CD1c-positive myeloid dendritic cell (primary cell): ENCODE measurements around the gene MPC2.
"Not testable (repeated sequence)": the region's sequence is repeated elsewhere in the genome, so short reads cannot be mapped to it uniquely, and the experiment has no call there.

Experiments
- DNase-seq: peaks from one replicate; pipeline ENCODE4 v3.0.0-alpha.2; 2016; ENCODE audit errors: extremely low spot score

Gene MPC2

DNA sequence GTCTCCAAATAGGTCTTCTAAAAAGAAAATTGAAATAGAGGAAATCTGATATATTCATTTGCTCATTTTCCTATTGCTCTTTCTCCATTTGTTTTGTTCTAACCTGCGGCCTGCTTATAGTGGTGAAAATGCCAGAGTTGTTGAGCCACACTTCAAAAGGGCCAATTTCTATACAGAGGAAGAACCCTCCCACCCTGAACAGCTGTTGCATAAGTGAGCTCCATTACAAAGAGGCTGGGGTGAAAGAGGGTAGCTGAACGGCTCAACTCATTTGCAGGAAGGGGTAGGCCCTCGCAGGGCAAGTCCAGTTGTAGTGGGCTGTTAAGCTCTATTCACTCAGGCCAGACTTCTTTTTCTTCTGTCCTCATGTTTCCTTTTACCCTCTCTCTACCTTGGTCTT is 31.7 kb downstream of the MPC2 start:
- no peak for DNase-seq

DNA sequence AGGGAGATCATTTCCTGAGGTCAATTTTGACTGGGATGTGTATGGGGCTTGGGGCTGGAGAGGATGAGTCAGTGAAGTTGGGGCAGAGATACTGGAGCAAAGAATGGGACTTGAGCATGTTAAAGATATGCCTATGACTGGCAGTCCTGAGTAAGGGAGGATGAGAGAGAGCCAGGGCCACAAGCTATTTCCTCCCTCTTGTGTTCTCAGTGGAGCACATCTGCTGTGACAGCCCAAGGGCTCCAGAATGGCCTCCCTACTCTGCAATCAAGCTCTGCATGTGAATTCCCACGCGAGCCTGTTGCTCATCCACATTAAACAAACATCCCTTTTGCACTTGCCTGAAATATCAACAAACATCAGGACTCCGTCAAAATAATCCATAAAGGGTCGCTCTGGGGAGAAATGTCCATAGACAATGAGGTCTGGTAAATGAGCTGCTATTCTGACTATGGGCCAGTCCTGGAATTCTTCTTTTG is 32.2 kb downstream of the MPC2 start:
- no peak for DNase-seq

DNA sequence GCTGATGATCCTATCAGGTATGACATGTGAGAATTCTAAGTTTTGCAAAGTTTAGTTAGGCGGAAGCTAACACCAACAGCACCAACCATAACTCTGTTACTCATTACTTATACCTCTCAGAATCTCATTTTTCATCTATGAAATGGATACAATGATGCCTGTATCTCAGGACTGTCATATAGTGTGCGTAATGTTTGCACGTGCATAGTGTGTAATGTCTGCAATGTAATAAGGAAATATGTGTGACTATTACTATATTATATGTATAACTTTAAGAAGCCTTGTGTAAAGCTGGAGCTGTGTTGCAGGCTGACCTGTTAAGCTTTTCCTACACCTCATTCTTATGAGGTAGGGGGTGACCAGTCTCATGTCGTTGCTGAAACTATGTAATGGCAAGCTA is 36.0 kb downstream of the MPC2 start:
- no peak for DNase-seq

DNA sequence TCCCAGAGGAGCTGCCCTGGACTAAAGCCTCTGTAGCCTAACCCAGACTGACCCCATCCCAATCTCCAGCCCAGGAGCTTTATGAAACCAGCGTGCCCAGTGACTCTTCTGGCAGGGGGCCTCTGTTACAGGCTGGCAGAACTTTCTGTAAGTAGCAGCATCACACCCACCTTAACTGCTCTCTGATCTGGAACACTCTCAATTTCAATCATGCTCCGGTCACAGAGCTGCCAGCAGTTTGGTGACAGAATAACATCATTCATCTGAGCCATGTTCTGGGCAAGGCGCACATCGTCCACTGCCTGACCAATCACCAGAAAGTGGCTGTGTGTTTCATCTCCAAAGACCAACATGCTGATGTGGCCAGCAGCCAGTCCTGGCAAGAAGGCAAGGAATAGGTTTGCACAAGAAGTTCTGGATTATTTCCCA is 37.6 kb downstream of the MPC2 start:
- no peak for DNase-seq

DNA sequence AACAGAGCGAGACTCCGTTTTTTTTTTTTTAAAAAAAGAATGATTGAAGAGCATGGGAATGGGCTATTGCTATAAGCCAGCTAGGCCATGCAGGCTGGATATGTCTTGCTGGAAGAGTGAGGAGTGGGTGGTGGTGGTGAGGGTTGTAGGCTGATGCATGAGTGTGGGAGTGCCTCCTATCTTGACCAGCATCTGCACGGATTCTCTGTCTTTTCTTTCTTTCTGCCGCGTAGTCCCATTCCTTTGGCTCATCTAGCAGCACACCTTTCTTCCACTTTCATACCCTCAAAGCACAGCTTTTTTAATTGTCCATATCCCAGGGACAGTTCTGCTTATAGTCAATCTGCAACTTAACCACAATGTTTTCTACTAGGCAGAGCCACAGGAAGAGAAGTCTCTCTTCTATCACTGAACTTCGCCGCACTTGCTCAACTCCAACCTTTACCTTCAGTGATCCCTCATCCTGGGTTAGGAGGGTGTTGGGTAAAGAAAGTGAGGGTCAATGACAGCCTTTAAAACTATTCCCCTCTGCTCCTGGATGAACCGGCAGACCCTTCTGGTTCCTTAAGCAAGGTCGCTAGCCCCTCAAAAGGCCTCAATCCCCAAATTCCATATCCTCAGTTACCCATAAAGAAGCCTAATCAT is 38.2 kb downstream of the MPC2 start:
- no peak for DNase-seq

DNA sequence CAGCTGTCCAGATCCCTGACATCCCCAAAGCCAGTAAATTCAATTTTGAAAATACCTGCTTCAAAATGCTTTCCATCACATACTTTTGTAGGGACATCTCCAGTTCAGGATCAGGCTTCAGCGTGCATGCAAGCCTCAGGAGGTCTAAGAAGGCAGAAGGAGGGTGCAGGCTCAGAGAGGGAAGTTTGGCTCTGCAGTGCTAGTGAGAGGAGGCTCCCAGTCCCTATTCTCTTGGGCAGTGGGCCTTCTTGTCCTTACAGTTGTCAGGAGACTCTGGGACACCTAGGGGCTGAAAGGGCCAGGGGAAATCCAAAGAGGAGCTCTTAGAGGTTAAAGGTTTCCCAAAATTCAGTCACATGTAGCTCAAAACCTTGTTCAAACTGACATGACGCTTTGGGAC is 43.1 kb downstream of the MPC2 start:
- DNase-seq: no peak

DNA sequence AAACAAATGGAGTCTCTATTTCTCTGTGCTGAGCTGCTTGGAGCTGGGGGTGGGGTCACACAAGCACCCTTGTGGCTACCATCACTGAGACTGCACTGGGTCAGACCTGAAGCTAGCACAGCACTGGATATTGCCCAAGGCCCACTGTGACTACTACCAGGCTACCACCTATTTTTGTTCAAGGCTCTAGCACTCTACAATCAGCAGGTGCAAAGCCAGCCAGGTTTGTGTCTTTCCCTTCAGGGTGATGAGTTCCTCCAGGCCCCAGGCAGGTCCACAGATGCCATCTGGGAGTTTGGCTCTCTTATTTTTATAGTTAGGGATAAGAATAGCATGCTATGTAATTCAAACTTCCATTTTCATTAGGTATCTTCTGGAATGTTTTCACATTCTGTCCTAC is 46.5 kb downstream of the MPC2 start:
- DNase-seq: no peak

DNA sequence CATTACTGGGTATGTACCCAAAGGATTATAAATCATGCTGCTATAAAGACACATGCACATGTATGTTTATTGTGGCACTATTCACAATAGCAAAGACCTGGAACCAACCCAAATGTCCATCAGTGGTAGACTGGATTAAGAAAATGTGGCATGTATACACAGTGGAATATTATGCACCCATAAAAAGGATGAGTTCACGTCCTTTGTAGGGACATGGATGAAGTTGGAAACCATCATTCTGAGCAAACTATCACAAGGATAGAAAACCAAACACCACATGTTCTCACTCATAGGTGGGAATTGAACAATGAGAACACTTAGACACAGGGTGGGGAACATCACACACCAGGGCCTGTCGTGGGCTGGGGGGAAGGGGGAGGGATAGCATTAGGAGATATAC is 49.7 kb downstream of the MPC2 start:
- DNase-seq: not testable (repeated sequence)

DNA sequence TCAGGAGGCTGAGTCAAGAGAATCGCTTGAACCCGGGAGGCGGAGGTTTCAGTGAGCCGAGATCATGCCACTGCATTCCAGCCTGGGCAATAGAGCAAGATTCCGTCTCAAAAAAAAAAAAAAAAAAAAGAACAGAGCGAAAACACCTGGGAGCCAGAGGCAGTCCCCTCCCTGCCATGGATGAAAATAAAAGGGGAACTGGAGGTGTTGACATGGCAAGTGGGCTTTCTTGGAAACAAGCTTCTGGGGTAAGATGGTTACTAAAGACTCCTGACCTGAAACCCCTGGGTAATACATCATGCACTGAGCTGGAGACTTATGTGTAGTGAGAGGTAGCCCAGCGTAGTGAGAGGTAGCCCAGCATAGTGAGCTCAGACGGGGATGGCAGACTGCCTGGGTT is 54.5 kb downstream of the MPC2 start:
- no peak for DNase-seq

DNA sequence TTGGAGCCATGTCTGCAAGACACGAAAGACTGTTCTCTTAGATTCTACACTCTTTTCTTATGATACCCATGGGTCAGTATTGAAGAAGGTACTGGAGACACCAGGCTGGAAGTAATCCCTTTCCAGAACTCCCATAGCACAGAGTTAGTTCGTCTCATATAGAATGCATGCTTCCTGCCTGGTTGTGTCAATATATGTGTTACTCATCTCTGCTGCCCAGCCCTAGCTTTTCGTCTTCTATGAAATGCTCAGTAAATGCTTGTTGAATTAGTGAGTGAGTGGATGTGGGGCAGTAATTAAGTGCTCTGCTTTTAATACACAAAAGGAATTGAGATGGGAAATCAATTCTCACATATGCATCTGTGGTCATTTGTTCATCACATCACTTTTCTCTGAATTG is 55.1 kb downstream of the MPC2 start:
- DNase-seq: no peak

DNA sequence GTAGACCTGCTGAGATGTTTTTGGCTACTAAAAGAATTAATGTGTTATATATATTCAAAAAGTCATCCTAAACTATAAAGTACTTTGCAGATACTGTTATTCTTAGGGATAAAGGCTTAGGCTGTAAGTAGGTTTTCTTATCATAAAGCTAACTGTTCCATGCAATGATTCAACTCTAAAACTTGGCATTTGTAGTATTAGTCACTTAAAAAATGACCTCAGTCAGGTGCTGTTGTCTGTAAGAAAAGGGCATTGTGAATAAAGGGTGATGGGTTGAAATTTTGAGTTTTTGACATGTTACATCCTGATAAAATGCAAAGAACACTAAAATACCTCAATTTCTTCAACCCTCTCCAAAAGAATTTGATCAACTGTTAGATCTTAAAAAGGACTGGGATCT is 55.8 kb downstream of the MPC2 start:
- no peak for DNase-seq

DNA sequence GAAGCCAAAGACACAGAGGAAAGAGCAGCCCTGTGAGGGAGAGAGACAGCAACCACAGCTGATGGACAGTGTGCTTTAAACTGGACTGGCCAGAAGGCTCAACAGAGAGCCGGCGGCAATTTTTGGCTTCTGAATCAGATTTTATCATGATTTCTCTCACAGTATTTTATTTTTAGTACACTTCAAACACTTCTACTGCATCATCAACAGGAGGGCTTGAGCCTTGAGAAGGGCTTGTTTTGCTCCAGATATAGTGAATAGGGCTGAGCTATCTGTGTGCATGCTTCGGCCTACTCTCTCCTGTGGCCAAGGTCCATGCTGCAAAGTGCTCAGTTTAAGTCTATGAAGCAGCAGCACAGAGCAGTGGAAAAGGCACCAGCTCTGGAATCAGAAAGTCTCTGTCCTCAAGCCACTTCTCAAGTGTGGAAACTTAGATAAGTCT is 56.3 kb downstream of the MPC2 start:
- no peak for DNase-seq

DNA sequence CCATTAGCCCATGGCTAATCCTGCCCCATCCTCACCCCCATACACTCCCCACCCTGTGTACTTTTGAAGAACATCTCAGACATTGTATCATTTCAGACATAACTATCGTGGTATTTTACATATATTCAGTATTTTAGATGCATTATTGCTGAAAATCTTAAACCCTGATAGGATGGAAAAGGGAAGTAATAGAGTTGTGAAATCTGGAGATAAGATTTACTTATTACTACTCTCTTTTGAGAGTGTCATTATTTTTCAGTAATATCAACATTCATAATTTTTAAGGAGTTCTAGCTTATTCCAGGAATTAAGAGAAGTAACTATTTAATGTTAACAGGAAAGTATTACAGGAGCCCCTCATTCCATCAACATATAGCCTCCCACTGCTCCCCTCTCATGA is 57.4 kb downstream of the MPC2 start:
- no peak for DNase-seq

DNA sequence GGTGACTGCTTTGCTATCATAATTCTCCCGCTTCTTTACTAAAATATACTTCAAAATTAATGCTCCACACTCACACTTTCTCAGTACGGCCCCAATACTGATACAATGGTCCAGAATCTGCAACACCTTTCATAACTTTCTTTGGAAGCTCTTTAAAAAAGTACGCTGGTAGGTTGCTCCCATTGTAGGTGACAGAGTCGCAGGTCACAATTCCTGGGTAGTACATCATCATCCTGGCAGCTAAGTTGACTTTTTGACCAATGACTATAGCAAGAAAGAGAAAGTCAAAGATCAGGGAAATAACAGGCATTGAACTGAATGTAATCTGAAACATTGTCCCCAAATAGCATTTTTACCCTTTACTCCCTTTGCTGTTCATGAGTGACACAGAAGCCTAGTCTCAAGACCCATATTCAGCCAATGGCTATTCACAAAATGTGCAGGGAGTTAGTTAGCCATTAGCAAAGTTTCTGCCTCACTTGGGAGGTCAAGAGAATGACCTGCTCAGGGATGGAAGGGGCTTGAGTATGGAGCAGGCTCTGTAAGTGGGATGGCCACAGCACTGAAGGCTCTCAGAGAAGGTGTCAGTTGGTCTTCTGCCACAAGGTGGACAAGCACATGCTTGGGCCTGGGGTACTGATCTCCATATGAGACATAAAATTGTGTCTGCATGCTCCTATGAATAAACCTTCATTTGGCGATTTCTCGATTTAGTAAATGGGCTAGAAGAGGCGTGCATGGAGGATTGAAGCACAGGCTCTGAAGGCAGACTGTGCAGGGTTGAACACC is 58.3 kb downstream of the MPC2 start:
- no peak for DNase-seq

DNA sequence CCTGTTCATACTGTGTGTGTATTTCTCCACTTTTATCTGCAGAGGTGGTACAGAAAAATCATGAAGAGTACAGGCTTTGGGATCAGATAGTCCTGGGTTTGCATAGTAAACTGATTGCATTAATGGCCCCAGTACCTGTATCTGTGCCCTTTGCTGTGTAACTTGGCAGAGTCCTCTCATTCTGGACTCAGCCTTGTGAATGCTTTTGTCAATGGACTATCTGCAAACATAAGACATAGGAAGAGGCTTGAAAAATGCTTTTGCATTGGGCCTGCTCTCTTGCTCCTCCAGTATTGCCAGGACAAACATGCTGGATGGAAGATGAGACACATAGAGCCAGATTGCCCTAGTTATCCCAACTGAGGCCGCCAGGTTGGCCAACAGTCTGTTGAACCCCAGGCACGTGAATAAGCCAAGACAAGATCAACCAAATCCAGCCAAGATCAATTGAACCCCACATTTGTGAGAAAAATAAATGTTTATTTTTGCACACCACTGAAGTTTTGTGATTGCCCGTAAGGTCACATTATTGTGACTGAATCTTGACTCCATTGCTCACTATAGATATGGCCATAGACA is 60.2 kb downstream of the MPC2 start:
- no peak for DNase-seq

DNA sequence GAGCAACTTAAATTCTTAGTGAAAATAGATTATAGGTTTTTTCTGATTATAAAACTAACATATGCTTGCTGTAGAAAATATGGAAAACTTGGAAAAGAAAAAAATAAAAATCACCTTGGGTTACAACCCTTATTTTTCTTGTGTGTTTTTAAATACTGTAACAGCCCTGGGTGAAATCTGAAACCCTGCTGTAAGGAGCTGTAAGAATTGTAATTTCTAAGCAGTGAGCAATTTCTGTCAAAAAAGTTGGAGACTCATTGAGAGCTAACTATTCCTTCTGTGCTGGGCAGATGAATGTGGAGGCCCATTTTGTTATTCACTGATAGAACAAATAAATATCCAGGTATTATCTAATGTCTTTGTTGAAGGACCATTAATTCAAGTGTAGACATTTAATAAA is 65.5 kb downstream of the MPC2 start:
- no peak for DNase-seq

DNA sequence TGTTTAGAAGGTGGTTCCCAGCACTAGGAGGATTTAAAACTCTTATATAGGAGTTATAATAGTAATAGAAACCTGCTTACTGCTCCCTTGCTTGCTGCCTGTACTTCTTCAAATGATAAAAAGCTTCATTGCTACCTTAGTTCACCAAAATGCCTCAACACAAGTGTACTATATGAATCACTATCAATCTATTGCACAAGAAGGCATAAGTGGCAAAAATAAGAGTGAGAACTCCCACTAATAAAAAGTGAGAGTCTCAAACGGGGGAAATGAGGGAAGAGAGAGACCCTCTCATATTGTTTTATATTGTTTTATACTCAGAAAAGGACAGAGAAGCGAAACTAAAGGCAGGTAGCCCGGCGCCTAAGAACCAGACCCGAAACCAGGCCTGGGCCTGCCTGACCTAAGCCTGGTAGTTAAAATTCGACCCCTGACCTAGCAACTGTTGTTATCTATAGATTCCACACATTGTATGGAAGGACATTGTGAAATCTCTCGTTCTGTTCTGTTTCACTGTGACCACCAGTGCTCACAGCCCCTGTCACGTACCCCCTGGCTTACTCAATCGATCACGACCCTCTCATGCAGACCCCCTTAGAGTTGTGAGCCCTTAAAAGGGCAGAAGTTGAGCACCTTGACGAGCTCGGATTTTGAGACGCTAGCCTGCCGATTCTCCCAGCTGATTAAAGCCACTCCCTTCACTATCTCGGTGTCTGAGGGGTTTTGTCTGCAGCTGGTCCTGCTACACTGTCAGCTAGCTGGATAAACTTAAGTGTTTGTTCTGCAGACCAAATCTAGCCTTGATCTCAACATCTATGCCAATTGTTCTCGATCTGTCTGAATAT is 67.5 kb downstream of the MPC2 start:
- DNase-seq: not testable (repeated sequence)

DNA sequence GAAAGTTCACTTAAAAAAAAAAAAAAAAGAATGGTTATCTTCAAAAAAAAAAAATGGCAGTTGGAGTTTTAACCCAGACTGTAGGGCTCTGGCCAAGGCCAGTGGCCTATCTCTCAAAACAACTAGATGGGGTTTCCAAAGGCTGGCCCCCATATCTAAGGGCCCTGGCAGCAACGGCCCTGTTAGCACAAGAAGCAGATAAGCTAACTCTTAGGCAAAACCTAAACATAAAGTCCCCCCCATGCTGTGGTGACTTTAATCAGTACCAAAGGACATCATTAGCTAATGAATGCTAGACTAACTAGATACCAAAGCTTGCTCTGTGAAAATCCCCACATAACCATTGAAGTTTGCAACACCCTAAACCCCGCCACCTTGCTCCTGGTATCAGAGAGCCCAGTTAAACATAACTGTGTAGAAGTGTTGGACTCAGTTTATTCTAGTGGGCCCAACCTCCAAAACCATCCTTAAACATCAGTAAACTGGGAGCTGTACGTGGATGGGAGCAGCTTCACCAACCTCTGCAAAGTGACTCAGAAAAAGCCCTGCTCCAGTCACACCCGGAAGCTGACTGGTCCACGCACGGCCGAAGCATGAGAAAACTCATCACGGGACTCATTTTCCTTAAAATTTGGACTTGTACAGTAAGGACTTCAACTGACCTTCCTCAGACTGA is 70.0 kb downstream of the MPC2 start:
- not testable (repeated sequence) for DNase-seq
